ENCODE data around the gene DHX34. TPM values are rescaled to one million over a fixed set of nuclear protein-coding genes. Genes with fewer than 3 reads are reported as not detected.
A peak's percentile ranks its signal among the peaks of the same experiment; 100 is the strongest.

The DHX34 gene
- total and polyA plus RNA-seq, 8 donors: 6.9 to 28.6 (median 10.5) TPM

GRCh38 chr19:47421844-47422395 is 72.8 kb downstream of the DHX34 start:
- peaks cover 7 to 40% (median 23%) of the 10 kb centered on the region in 4 donors for H3K4me1 ChIP-seq
- peak in 1 of 2 donors; percentile 66 for DNase-seq
- WGBS, 5 donors: 2 to 4% (median 3%) methylated on average over 31 of the region's 31 CpGs
- H3K4me3 ChIP-seq: no peak overlapping the region
- peaks cover 23 to 100% (median 89%) of the 10 kb centered on the region in 3 donors for H3K27me3 ChIP-seq
- intact Hi-C loops (cut with DNase I; ENCODE audit: low total_unique reads): no loop called here
- no peaks in the 10 kb centered on the region for H3K36me3 ChIP-seq
- H3K9me3 ChIP-seq: no peaks in the 10 kb centered on the region
- no peak overlapping the region for H3K27ac ChIP-seq
- TF ChIP-seq POLR2AphosphoS5 (IDR thresholded peaks at IDR 0.05): no peak
- TF ChIP-seq, protein P1, sequence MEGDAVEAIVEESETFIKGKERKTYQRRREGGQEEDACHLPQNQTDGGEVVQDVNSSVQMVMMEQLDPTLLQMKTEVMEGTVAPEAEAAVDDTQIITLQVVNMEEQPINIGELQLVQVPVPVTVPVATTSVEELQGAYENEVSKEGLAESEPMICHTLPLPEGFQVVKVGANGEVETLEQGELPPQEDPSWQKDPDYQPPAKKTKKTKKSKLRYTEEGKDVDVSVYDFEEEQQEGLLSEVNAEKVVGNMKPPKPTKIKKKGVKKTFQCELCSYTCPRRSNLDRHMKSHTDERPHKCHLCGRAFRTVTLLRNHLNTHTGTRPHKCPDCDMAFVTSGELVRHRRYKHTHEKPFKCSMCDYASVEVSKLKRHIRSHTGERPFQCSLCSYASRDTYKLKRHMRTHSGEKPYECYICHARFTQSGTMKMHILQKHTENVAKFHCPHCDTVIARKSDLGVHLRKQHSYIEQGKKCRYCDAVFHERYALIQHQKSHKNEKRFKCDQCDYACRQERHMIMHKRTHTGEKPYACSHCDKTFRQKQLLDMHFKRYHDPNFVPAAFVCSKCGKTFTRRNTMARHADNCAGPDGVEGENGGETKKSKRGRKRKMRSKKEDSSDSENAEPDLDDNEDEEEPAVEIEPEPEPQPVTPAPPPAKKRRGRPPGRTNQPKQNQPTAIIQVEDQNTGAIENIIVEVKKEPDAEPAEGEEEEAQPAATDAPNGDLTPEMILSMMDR (IDR thresholded peaks at IDR 0.05): no peak
- TF ChIP-seq POLR2A (IDR thresholded peaks at IDR 0.05): no peak
- TF ChIP-seq EP300 (IDR thresholded peaks at IDR 0.05): no peak

DNA sequence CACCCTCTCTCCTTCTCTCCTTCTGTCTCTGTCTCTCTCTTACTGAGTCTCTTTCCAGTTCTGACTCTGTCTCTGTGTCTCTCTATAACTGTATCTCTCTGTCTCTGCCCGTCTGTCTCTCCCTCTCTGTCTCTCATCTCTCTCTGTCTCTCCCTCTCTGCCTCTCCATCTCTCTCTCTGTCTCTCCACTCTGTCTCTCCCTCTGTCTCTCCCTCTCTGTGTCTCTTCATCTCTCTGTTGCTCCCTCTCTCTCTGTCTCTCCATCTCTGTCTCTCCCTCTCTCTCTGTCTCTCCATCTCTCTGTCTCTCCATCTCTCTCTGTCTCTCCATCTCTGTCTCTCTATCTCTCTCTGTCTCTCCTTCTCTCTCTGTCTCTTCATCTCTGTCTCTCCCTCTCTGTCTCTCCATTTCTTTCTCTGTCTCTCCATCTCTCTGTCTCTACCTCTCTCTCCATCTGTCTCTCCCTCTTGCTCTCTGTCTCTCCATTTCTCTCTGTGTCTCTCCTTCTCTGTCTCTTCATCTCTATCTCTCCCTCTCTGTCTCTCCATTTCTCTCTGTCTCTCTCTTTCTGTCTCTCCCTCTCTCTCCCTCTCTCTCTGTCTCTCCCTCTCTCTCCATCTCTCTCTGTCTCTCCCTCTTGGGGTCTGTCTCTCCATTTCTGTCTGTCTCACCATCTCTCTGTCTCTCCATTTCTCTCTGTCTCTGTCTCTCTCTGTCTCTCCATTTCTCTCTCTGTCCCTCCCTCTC is 73.5 kb downstream of the DHX34 start:
- H3K4me3 ChIP-seq: no peak overlapping the region
- no peaks in the 10 kb centered on the region for H3K9me3 ChIP-seq
- DNase-seq: no peak
- H3K27ac ChIP-seq: no peak overlapping the region
- intact Hi-C loops (cut with DNase I; ENCODE audit: low total_unique reads): no loop called here
- TF ChIP-seq POLR2AphosphoS5 (IDR thresholded peaks at IDR 0.05) (no peak), POLR2A (IDR thresholded peaks at IDR 0.05) (no peak), EP300 (IDR thresholded peaks at IDR 0.05) (no peak)
- TF ChIP-seq, protein P1 (IDR thresholded peaks at IDR 0.05): no peak
- peaks cover 23 to 100% (median 82%) of the 10 kb centered on the region in 3 donors for H3K27me3 ChIP-seq
- H3K36me3 ChIP-seq: no peaks in the 10 kb centered on the region
- peaks cover 7 to 39% (median 25%) of the 10 kb centered on the region in 4 donors for H3K4me1 ChIP-seq
- WGBS, 5 donors: 3 to 27% (median 11%) methylated on average over 1 of the region's 1 CpG

GRCh38 chr19:47423203-47423882 is 74.2 kb downstream of the DHX34 start:
- Histone ChIP-seq H3K4me3 (no peak overlapping the region), H3K36me3 (no peaks in the 10 kb centered on the region), H3K9me3 (no peaks in the 10 kb centered on the region), H3K27ac (no peak overlapping the region), H3K4me1 (peaks cover 12 to 39% (median 26%) of the 10 kb centered on the region in 4 donors), H3K27me3 (peaks cover 23 to 96% (median 76%) of the 10 kb centered on the region in 3 donors)
- TF ChIP-seq POLR2A (IDR thresholded peaks at IDR 0.05) (no peak), EP300 (IDR thresholded peaks at IDR 0.05) (no peak), POLR2AphosphoS5 (IDR thresholded peaks at IDR 0.05) (no peak)
- TF ChIP-seq, protein P1 (IDR thresholded peaks at IDR 0.05): no peak
- WGBS, 5 donors: 10 to 17% (median 14%) methylated on average over 18 to 19 of the region's 19 CpGs
- intact Hi-C loops (cut with DNase I; ENCODE audit: low total_unique reads): no loop called here
- no peak for DNase-seq
